Esophagus squamous epithelium (tissue), 4 donors: Measurements from ENCODE around the gene PLCXD1.
"Not testable (repeated sequence)": the region's sequence is repeated elsewhere in the genome, so short reads cannot be mapped to it uniquely, and the experiment has no call there.

Experiments
- CTCF ChIP-seq, 6 experiments: fragments of 450-650 bp in 4 of 6; fragments of 200-600 bp in 2 of 6; sonication (generic) in 2 of 6; IDR thresholded peaks; one replicate each; pipeline ENCODE4 v1.5.1; 2016 to 2019; ENCODE audit warnings: antibody characterized with exemption in 6 of 6, mild to moderate bottlenecking in 4 of 6, moderate library complexity in 4 of 6
- POLR2A ChIP-seq, 4 donors: fragments of 450-650 bp; IDR thresholded peaks; one replicate each; pipeline ENCODE4 v1.6.1; 2017; ENCODE audit warnings: antibody characterized with exemption in 4 of 4, mild to moderate bottlenecking in 4 of 4, moderate library complexity in 3 of 4

- TF ChIP-seq POLR2A, CTCF (IDR thresholded peaks at IDR 0.05): not testable (repeated sequence)
These were observed 960 bp downstream of the PLCXD1 start for GRCh38 chrX:282000-282681.
